Measurements from ENCODE around the gene ZNF354B. TPM values are rescaled to one million over a fixed set of nuclear protein-coding genes. Genes with fewer than 3 reads are reported as not detected.

ZNF354B gene
- total RNA-seq, 1 experiment from 2014 or later = 10.7 TPM

GRCh38 chr5:178931846-178932760 is 72.3 kb downstream of the ZNF354B start:
- no peak overlapping the region for H3K27ac ChIP-seq
- H3K27me3 ChIP-seq (replicated peaks) = no peaks in the 10 kb centered on the region
- H3K4me1 ChIP-seq (replicated peaks) = no peaks in the 10 kb centered on the region
- H3K9me3 ChIP-seq (replicated peaks) = peaks cover 66% of the 10 kb centered on the region
- no peaks in the 10 kb centered on the region for H3K36me3 ChIP-seq
- H3K4me3 ChIP-seq = no peak overlapping the region
- no peak for DNase-seq (ENCODE audit: low read depth in 1 of 2, low spot score in 2 of 2)

Other genes with a start within 250 kb of the ZNF354B start
- 13.0 and 19.3 TPM in 2 replicates for gene CLK4, start 232.9 kb upstream of the ZNF354B start, total RNA-seq (2014; rRNA removed; shearing (Covaris generic))
- gene ZNF354A, start 129.3 kb upstream of the ZNF354B start, total RNA-seq (2014; rRNA removed; shearing (Covaris generic)) = 5.8 and 8.9 TPM in 2 replicates
- gene ZFP2, start 36.0 kb downstream of the ZNF354B start, total RNA-seq (2014; rRNA removed; shearing (Covaris generic)) = not detected in 2 replicates
- not detected in 2 replicates for gene ZNF454, start 81.2 kb downstream of the ZNF354B start, total RNA-seq (2014; rRNA removed; shearing (Covaris generic))
- gene GRM6, start 135.4 kb downstream of the ZNF354B start, total RNA-seq (2014; rRNA removed; shearing (Covaris generic)) = not detected in 2 replicates
- not detected in 2 replicates for gene ZNF879, start 163.9 kb downstream of the ZNF354B start, total RNA-seq (2014; rRNA removed; shearing (Covaris generic))
- not detected in 2 replicates for gene ZNF354C, start 200.4 kb downstream of the ZNF354B start, total RNA-seq (2014; rRNA removed; shearing (Covaris generic))

Data from SJSA1 (cell line).